ENCODE data around the gene ADGRL3.
"Not testable (repeated sequence)": the region's sequence is repeated elsewhere in the genome, so short reads cannot be mapped to it uniquely, and the experiment has no call there.

The ADGRL3 gene

GRCh38 chr4:61838072-61838471 is 637.9 kb downstream of the ADGRL3 start:
- DNase-seq: no peak

- DNase-seq: no peak
Observed at GRCh38 chr4:61841714-61842113, 641.6 kb downstream of the ADGRL3 start.

GRCh38 chr4:61851126-61851525 is 651.0 kb downstream of the ADGRL3 start:
- DNase-seq: no peak

GRCh38 chr4:61852105-61852504 is 652.0 kb downstream of the ADGRL3 start:
- DNase-seq: not testable (repeated sequence)

GRCh38 chr4:61853041-61853440 is 652.9 kb downstream of the ADGRL3 start:
- no peak for DNase-seq

- no peak for DNase-seq
Observed at GRCh38 chr4:61860376-61860775, 660.2 kb downstream of the ADGRL3 start.

- DNase-seq: no peak
Observed at GRCh38 chr4:61864286-61864685, 664.2 kb downstream of the ADGRL3 start.

- DNase-seq: no peak
Observed at GRCh38 chr4:61866378-61867030, 666.4 kb downstream of the ADGRL3 start.

- no peak for DNase-seq
Observed at GRCh38 chr4:61872983-61873382, 672.9 kb downstream of the ADGRL3 start.

- no peak for DNase-seq
Observed at GRCh38 chr4:61877266-61877665, 677.1 kb downstream of the ADGRL3 start.

- no peak for DNase-seq
Observed at GRCh38 chr4:61877893-61878292, 677.8 kb downstream of the ADGRL3 start.

GRCh38 chr4:61882381-61882780 is 682.3 kb downstream of the ADGRL3 start:
- DNase-seq: no peak

GRCh38 chr4:61886131-61886530 is 686.0 kb downstream of the ADGRL3 start:
- DNase-seq: no peak

GRCh38 chr4:61889117-61889516 is 689.0 kb downstream of the ADGRL3 start:
- DNase-seq: no peak

- no peak for DNase-seq
Observed at GRCh38 chr4:61890321-61890720, 690.2 kb downstream of the ADGRL3 start.

- no peak for DNase-seq
Observed at GRCh38 chr4:61891953-61892352, 691.8 kb downstream of the ADGRL3 start.

GRCh38 chr4:61896634-61897033 is 696.5 kb downstream of the ADGRL3 start:
- no peak for DNase-seq

GRCh38 chr4:61909031-61909430 is 708.9 kb downstream of the ADGRL3 start:
- DNase-seq: no peak

- no peak for DNase-seq
Observed at GRCh38 chr4:61911313-61911756, 711.2 kb downstream of the ADGRL3 start.

GRCh38 chr4:61913619-61914018 is 713.5 kb downstream of the ADGRL3 start:
- no peak for DNase-seq

- DNase-seq: no peak
Observed at GRCh38 chr4:61915501-61915900, 715.4 kb downstream of the ADGRL3 start.

- no peak for DNase-seq
Observed at GRCh38 chr4:61918507-61918906, 718.4 kb downstream of the ADGRL3 start.

GRCh38 chr4:61918987-61919386 is 718.9 kb downstream of the ADGRL3 start:
- DNase-seq: no peak

GRCh38 chr4:61919561-61919960 is 719.4 kb downstream of the ADGRL3 start:
- no peak for DNase-seq

- DNase-seq: no peak
Observed at GRCh38 chr4:61921920-61922319, 721.8 kb downstream of the ADGRL3 start.

Data from left hindlimb (tissue), 1 donor.